Ovary (tissue), 9 donors: Measurements from ENCODE around the gene VPS37D. TPM values are rescaled to one million over a fixed set of nuclear protein-coding genes. Genes with fewer than 3 reads are reported as not detected.

Source experiments
- DNase-seq, 5 donors: peaks; one replicate each; pipeline ENCODE4 v3.0.0-alpha.2; 2019 to 2020
- H3K27ac ChIP-seq, 2 donors: fragments of 200-600 bp; one replicate each; pipeline versions ENCODE4 v1.5.1 to v1.8.0; 2019 to 2022
- H3K27me3 ChIP-seq: fragments of 200-600 bp; one replicate; pipeline ENCODE4 v1.8.0; 2022
- H3K36me3 ChIP-seq: fragments of 200-600 bp; sonication (generic); one replicate; pipeline ENCODE4 v1.5.1; 2019
- H3K4me1 ChIP-seq: one replicate; pipeline ENCODE4 v1.8.1; 2013; ENCODE audit warnings: mild to moderate bottlenecking, moderate library complexity; ENCODE audit not compliant: insufficient read depth
- H3K4me3 ChIP-seq: fragments of 200-600 bp; sonication (generic); one replicate; pipeline ENCODE4 v1.5.1; 2017
- H3K9me3 ChIP-seq, 2 donors: fragments of 200-600 bp in 1 of 2; sonication (generic) in 1 of 2; one replicate each; pipeline versions ENCODE4 v1.5.1 to v1.8.1; 2013 to 2019; ENCODE audit warnings: mild to moderate bottlenecking in 1 of 2, moderate library complexity in 1 of 2
- CTCF ChIP-seq, 3 donors: fragments of 450-650 bp in 2 of 3; fragments of 200-600 bp in 1 of 3; IDR thresholded peaks; one replicate each; pipeline versions ENCODE4 v1.5.1 to v1.8.0; 2016 to 2022; ENCODE audit warnings: antibody characterized with exemption in 3 of 3, mild to moderate bottlenecking in 1 of 3
- EP300 ChIP-seq: sonication (generic); formaldehyde crosslinking; IDR thresholded peaks from one replicate; pipeline ENCODE4 v1.6.1; 2017; ENCODE audit warnings: antibody characterized with exemption
- POLR2A ChIP-seq: fragments of 450-650 bp; IDR thresholded peaks from one replicate; pipeline ENCODE4 v1.6.1; 2017; ENCODE audit warnings: antibody characterized with exemption, mild to moderate bottlenecking, moderate library complexity
- WGBS, 3 donors: extraction: QIAGEN DNeasy Blood & Tissue Kit in 1 of 3; methylation state at CpG; one replicate each; pipeline versions ENCODE4 v1.1.5 to v1.1.7; 2013 to 2017; 5-methylcytosine and 5-hydroxymethylcytosine counted together
- intact Hi-C, 4 donors: fragments of 100-400 bp; cut with DNase I; formaldehyde crosslinking; loops; one replicate each; pipeline versions ENCODE4 v1.11.0 to v1.15.1; 2022 to 2023
- polyA plus RNA-seq, 2 donors: library from polyadenylated mRNA; stranded (reverse); fragments of 200-250 nt in 1 of 2; fragments of 350-450 nt in 1 of 2; fragmentation: Illumina TruSeq in 1 of 2; extraction: RNeasy Lipid Tissue Mini Kit (QIAGEN cat#74804) in 1 of 2; gene quantifications; one replicate each; pipeline ENCODE4 v1.2.3, GENCODE V29; 2013 to 2014
- total RNA-seq, 7 donors: library from RNA; depleted of rRNA in 2 of 7; stranded (reverse); fragments of >200 nt in 2 of 7; fragmentation: NEBNext Ultra II Directional in 3 of 7; extraction: Animal tissue kit (Norgen Biotek cat#: 25700) in 3 of 7; gene quantifications; one replicate each; pipeline versions ENCODE4 v1.1.0 to v1.2.4, GENCODE V29; 2016 to 2023
- donor health status: DM: no; HTN: no; CAD: no; lungs with moderate emphysema.
- donor health status: DM: no; HTN: no; CAD: no.
- donor health status: Bipolar disorder and iron deficiency.
- donor health status: DM: yes; HTN: yes; CAD: no.
- donor health status: DM: no; HTN: no; CAD: no.
- donor health status: DM: yes; HTN: yes; CAD: no.

The VPS37D gene
- total and polyA plus RNA-seq, 9 donors: 0.28 to 8.8 (median 6.1) TPM

- 64 to 72% (median 67%) methylated on average over 16 of the region's 16 CpGs for WGBS, 3 donors
- no peaks in the 10 kb centered on the region for H3K4me1 ChIP-seq
Measured at GRCh38 chr7:73715648-73716317, 48.2 kb downstream of the VPS37D start.

GRCh38 chr7:73716318-73716890 is 48.8 kb downstream of the VPS37D start:
- Histone ChIP-seq H3K27me3 (no peaks in the 10 kb centered on the region), H3K4me1 (no peaks in the 10 kb centered on the region), H3K9me3 (no peaks in the 10 kb centered on the region), H3K36me3 (no peaks in the 10 kb centered on the region), H3K4me3 (no peak overlapping the region), H3K27ac (no peak overlapping the region)
- intact Hi-C loops: no loop called here
- no peak for TF ChIP-seq CTCF (IDR thresholded peaks at IDR 0.05)
- TF ChIP-seq POLR2A: no peak
- no peak for TF ChIP-seq EP300
- 66 to 76% (median 73%) methylated on average over 4 of the region's 4 CpGs for WGBS, 3 donors
- no peak for DNase-seq

More at GRCh38 chr7:73715648-73716317, 48.2 kb downstream of the VPS37D start:
- H3K4me3 ChIP-seq: no peak overlapping the region
- H3K27me3 ChIP-seq: no peaks in the 10 kb centered on the region
- no peak overlapping the region for H3K27ac ChIP-seq
- intact Hi-C loops: no loop called here
- TF ChIP-seq CTCF (IDR thresholded peaks at IDR 0.05) (no peak), POLR2A (no peak), EP300 (no peak)
- no peak for DNase-seq
- no peaks in the 10 kb centered on the region for H3K36me3 ChIP-seq
- no peaks in the 10 kb centered on the region for H3K9me3 ChIP-seq

- WGBS, 3 donors: 65 to 74% (median 70%) methylated on average over 13 of the region's 13 CpGs
- TF ChIP-seq POLR2A (no peak), EP300 (no peak), CTCF (IDR thresholded peaks at IDR 0.05) (no peak)
- DNase-seq: no peak
- Histone ChIP-seq H3K27me3 (no peaks in the 10 kb centered on the region), H3K4me3 (no peak overlapping the region), H3K36me3 (no peaks in the 10 kb centered on the region), H3K27ac (no peak overlapping the region), H3K4me1 (no peaks in the 10 kb centered on the region), H3K9me3 (no peaks in the 10 kb centered on the region)
- intact Hi-C loops: no loop called here
Measured at GRCh38 chr7:73717025-73717807, 49.6 kb downstream of the VPS37D start.

- H3K4me1 ChIP-seq: no peaks in the 10 kb centered on the region
- intact Hi-C loops: no loop called here
- no peaks in the 10 kb centered on the region for H3K27me3 ChIP-seq
- DNase-seq: no peak
- H3K4me3 ChIP-seq: no peak overlapping the region
- H3K36me3 ChIP-seq: no peaks in the 10 kb centered on the region
- WGBS, 3 donors: 71 to 79% (median 76%) methylated on average over 10 of the region's 10 CpGs
- H3K27ac ChIP-seq: no peak overlapping the region
- TF ChIP-seq EP300: no peak
- TF ChIP-seq CTCF (IDR thresholded peaks at IDR 0.05): no peak
- TF ChIP-seq POLR2A: no peak
- H3K9me3 ChIP-seq: no peaks in the 10 kb centered on the region
Measured at GRCh38 chr7:73717991-73718405, 50.4 kb downstream of the VPS37D start.
